Lung (tissue), 12 donors: ENCODE data around the gene FAM180A. TPM values are rescaled to one million over a fixed set of nuclear protein-coding genes. Genes with fewer than 3 reads are reported as not detected.
"Not testable (repeated sequence)": the region's sequence is repeated elsewhere in the genome, so short reads cannot be mapped to it uniquely, and the experiment has no call there.

ENCODE experiments used
- ATAC-seq: fragments of 200-7000 bp; cut with Tn5 transposase; one replicate; pipeline ENCODE4 v1.9.1; 2020; ENCODE audit warnings: moderate number of reproducible peaks; ENCODE audit not compliant: insufficient read depth, low FRiP score
- DNase-seq, 3 donors: peaks; one replicate each; pipeline ENCODE4 v3.0.0-alpha.2; 2013 to 2017
- H3K27ac ChIP-seq, 2 donors: one replicate each; pipeline ENCODE4 v1.5.1; 2013; ENCODE audit warnings: mild to moderate bottlenecking in 2 of 2, moderate library complexity in 2 of 2, control low read depth in 1 of 2, inconsistent platforms in 1 of 2, low read depth in 1 of 2, low read length in 1 of 2
- H3K27me3 ChIP-seq, 3 donors: one replicate each; pipeline ENCODE4 v1.5.1; 2013; ENCODE audit warnings: low read length in 2 of 3; ENCODE audit not compliant: control insufficient read depth in 3 of 3, insufficient read depth in 3 of 3
- H3K36me3 ChIP-seq, 4 donors: one replicate each; pipeline ENCODE4 v1.5.1; 2013; ENCODE audit warnings: low read length in 4 of 4, mild to moderate bottlenecking in 1 of 4, moderate library complexity in 1 of 4; ENCODE audit not compliant: control insufficient read depth in 4 of 4, insufficient read depth in 4 of 4
- H3K4me1 ChIP-seq, 5 donors: one replicate each; pipeline ENCODE4 v1.5.1; 2013; ENCODE audit warnings: low read length in 5 of 5, mild to moderate bottlenecking in 2 of 5, moderate library complexity in 1 of 5; ENCODE audit not compliant: control insufficient read depth in 5 of 5, insufficient read depth in 5 of 5
- H3K4me3 ChIP-seq: one replicate; pipeline ENCODE4 v1.5.1; 2013; ENCODE audit warnings: mild to moderate bottlenecking, control low read depth, moderate library complexity
- H3K9ac ChIP-seq, 2 donors: one replicate each; pipeline ENCODE4 v1.5.1; 2013; ENCODE audit warnings: low read length in 2 of 2, control low read depth in 1 of 2; ENCODE audit not compliant: insufficient read depth in 1 of 2
- H3K9me3 ChIP-seq, 4 donors: one replicate each; pipeline ENCODE4 v1.5.1; 2013; ENCODE audit warnings: low read length in 3 of 4, mild to moderate bottlenecking in 1 of 4, moderate library complexity in 1 of 4; ENCODE audit not compliant: control insufficient read depth in 4 of 4, insufficient read depth in 3 of 4
- CTCF ChIP-seq: IDR thresholded peaks from 2 replicates; pipeline ENCODE4 v1.5.1; 2012; ENCODE audit warnings: mild to moderate bottlenecking; ENCODE audit errors: control extremely low read depth, extremely low read depth
- WGBS, 2 donors: extraction: QIAGEN DNeasy Blood & Tissue Kit; methylation state at CpG; one replicate each; pipeline ENCODE4 v1.1.7; 2013; 5-methylcytosine and 5-hydroxymethylcytosine counted together
- polyA plus RNA-seq, 2 donors: library from polyadenylated mRNA; stranded (reverse); fragments of 200-250 nt; gene quantifications; one replicate each; pipeline ENCODE4 v1.2.1, GENCODE V29; 2013
- total RNA-seq, 2 donors: library from RNA; depleted of rRNA in 1 of 2; stranded (reverse); fragments of >200 nt in 1 of 2; gene quantifications; one replicate each; pipeline ENCODE4 v1.2.1, GENCODE V29; 2014 to 2021
- donor health status: control.
- donor health status: control.
- donor health status: Bipolar disorder and iron deficiency.
- donor health status: healthy.
- donor health status: DM: yes; HTN: yes; CAD: no.

The FAM180A gene
- total and polyA plus RNA-seq, 4 donors, result 0.18 to 2.1 (median 1.3) TPM

GRCh38 chr7:135697276-135698049 is 51.1 kb downstream of the FAM180A start:
- 71 to 74% methylated on average over 8 of the region's 8 CpGs for WGBS, 2 donors
- DNase-seq (no peak), ATAC-seq (no peak)
- no peak for TF ChIP-seq CTCF
- Histone ChIP-seq H3K9ac (no peak overlapping the region), H3K4me1 (no peaks in the 10 kb centered on the region), H3K9me3 (no peaks in the 10 kb centered on the region), H3K27me3 (no peaks in the 10 kb centered on the region), H3K36me3 (no peaks in the 10 kb centered on the region), H3K4me3 (no peak overlapping the region), H3K27ac (no peak overlapping the region)

- Histone ChIP-seq H3K4me1 (no peaks in the 10 kb centered on the region), H3K9ac (no peak overlapping the region), H3K27ac (peak overlapping the region in 1 of 2 donors; percentile 1), H3K9me3 (no peaks in the 10 kb centered on the region), H3K36me3 (peaks cover 0 to 9% (median 5%) of the 10 kb centered on the region in 4 donors), H3K27me3 (no peaks in the 10 kb centered on the region), H3K4me3 (no peak overlapping the region)
- ATAC-seq (no peak), DNase-seq (no peak)
- WGBS, 2 donors, result 94 to 96% methylated on average over 4 of the region's 4 CpGs
- TF ChIP-seq CTCF, result no peak
Measured at GRCh38 chr7:135693558-135693957, 55.1 kb downstream of the FAM180A start.

GRCh38 chr7:135692606-135693005 is 56.0 kb downstream of the FAM180A start:
- 95 to 98% methylated on average over 7 of the region's 7 CpGs for WGBS, 2 donors
- H3K9ac ChIP-seq, H3K9me3 ChIP-seq, H3K36me3 ChIP-seq, H3K27me3 ChIP-seq, H3K4me3 ChIP-seq, H3K4me1 ChIP-seq, H3K27ac ChIP-seq, ATAC-seq, DNase-seq: not testable (repeated sequence)

- Histone ChIP-seq H3K4me3 (no peak overlapping the region), H3K9ac (no peak overlapping the region), H3K36me3 (peaks cover 0 to 9% (median 5%) of the 10 kb centered on the region in 4 donors), H3K4me1 (no peaks in the 10 kb centered on the region), H3K9me3 (no peaks in the 10 kb centered on the region), H3K27ac (no peak overlapping the region), H3K27me3 (no peaks in the 10 kb centered on the region)
- TF ChIP-seq CTCF, result no peak
- WGBS, 2 donors, result 42 to 74% methylated on average over 3 of the region's 3 CpGs
- DNase-seq, result no peak
- ATAC-seq, result no peak
Measured at GRCh38 chr7:135692055-135692454, 56.6 kb downstream of the FAM180A start.
